Measurements from ENCODE around the gene RASL12.
A peak's percentile ranks its signal among the peaks of the same experiment; 100 is the strongest.

RASL12 gene

DNA sequence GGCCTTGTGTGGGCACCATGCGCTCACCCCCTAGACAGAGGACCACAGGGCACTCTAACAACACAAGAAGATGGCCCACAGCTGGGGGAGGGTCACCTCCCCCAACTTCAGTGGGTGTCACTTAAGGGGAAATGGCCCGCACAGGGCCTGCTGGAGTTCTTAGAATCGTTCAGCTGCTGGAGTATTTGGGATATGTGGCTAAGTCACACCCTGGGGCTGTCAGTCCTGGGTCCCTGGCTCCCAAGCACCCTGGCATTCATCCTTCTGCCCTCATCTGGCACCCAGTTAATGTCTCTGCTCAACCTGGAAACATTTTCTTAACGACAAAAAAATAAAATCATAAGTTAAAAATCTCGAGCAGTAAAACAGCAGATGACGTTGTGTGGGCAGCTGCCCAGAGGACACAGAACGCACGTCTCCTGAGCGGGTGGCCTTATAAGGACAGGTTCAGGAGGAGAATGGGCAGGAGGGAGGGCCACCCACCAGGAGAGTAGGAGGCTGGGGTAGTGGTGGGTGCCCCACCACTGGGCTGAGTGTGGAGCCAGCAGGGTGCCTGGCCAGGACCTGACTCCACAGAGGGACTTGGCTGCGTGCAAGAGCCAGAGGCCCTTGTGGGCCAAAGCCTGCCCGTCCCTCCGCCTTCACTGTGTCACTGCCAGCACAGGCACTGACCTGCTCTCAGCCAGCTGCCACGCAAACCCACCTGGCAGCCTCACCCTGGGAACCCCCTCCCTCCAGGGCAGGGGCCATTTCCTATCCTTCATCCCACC is 20.3 kb upstream of the RASL12 start:
- Histone ChIP-seq H3K36me3 (ENCODE audit: insufficient read depth, low read length) (no peaks in the 10 kb centered on the region), H3K4me3 (ENCODE audit: low read length, poor library complexity, severe bottlenecking) (no peak overlapping the region), H3K79me2 (ENCODE audit: insufficient read depth, low read length) (no peaks in the 10 kb centered on the region), H3K9me3 (ENCODE audit: insufficient read depth, low read depth, low read length) (no peaks in the 10 kb centered on the region), H3K4me1 (ENCODE audit: insufficient read depth, low read length, poor library complexity, severe bottlenecking) (peaks cover 1% of the 10 kb centered on the region), H3K9me2 (replicated peaks; ENCODE audit: low read depth, low read length) (no peaks in the 10 kb centered on the region), H3K4me2 (ENCODE audit: low read depth, low read length, poor library complexity, severe bottlenecking) (no peak overlapping the region), H4K20me1 (ENCODE audit: insufficient read depth, low read length, poor library complexity, severe bottlenecking) (no peaks in the 10 kb centered on the region), H3K27me3 (ENCODE audit: insufficient read depth, low read length, poor library complexity, severe bottlenecking) (no peaks in the 10 kb centered on the region), H2AFZ (ENCODE audit: low read length) (no peak overlapping the region), H3F3A (ENCODE audit: low read depth) (no peaks in the 10 kb centered on the region), H3K9ac (ENCODE audit: low read depth, low read length, poor library complexity, severe bottlenecking) (no peak overlapping the region)
- TF ChIP-seq EZH2phosphoT487 (IDR thresholded peaks at IDR 0.05; ENCODE audit: borderline replicate concordance): no peak
- TF ChIP-seq, protein P1, sequence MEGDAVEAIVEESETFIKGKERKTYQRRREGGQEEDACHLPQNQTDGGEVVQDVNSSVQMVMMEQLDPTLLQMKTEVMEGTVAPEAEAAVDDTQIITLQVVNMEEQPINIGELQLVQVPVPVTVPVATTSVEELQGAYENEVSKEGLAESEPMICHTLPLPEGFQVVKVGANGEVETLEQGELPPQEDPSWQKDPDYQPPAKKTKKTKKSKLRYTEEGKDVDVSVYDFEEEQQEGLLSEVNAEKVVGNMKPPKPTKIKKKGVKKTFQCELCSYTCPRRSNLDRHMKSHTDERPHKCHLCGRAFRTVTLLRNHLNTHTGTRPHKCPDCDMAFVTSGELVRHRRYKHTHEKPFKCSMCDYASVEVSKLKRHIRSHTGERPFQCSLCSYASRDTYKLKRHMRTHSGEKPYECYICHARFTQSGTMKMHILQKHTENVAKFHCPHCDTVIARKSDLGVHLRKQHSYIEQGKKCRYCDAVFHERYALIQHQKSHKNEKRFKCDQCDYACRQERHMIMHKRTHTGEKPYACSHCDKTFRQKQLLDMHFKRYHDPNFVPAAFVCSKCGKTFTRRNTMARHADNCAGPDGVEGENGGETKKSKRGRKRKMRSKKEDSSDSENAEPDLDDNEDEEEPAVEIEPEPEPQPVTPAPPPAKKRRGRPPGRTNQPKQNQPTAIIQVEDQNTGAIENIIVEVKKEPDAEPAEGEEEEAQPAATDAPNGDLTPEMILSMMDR (conservative IDR thresholded peaks at IDR 0.05; ENCODE audit: low read length): no peak

- H3K4me2 ChIP-seq (ENCODE audit: low read depth, low read length, poor library complexity, severe bottlenecking): no peak overlapping the region
Measured at GRCh38 chr15:65087411-65087810, 19.6 kb upstream of the RASL12 start.

GRCh38 chr15:65086680-65087111 is 18.9 kb upstream of the RASL12 start:
- no peak overlapping the region for H3K4me2 ChIP-seq (ENCODE audit: low read depth, low read length, poor library complexity, severe bottlenecking)
- TF ChIP-seq, protein P1 (conservative IDR thresholded peaks at IDR 0.05; ENCODE audit: low read length): peak; percentile 47
- no peak for TF ChIP-seq EZH2phosphoT487 (IDR thresholded peaks at IDR 0.05; ENCODE audit: borderline replicate concordance)
- H3F3A ChIP-seq (ENCODE audit: low read depth): no peaks in the 10 kb centered on the region
- no peaks in the 10 kb centered on the region for H3K9me2 ChIP-seq (replicated peaks; ENCODE audit: low read depth, low read length)
- H3K9me3 ChIP-seq (ENCODE audit: insufficient read depth, low read depth, low read length): no peaks in the 10 kb centered on the region
- no peaks in the 10 kb centered on the region for H3K36me3 ChIP-seq (ENCODE audit: insufficient read depth, low read length)
- no peaks in the 10 kb centered on the region for H3K27me3 ChIP-seq (ENCODE audit: insufficient read depth, low read length, poor library complexity, severe bottlenecking)
- no peak overlapping the region for H3K4me3 ChIP-seq (ENCODE audit: low read length, poor library complexity, severe bottlenecking)
- H3K4me1 ChIP-seq (ENCODE audit: insufficient read depth, low read length, poor library complexity, severe bottlenecking): peaks cover 15% of the 10 kb centered on the region
- H4K20me1 ChIP-seq (ENCODE audit: insufficient read depth, low read length, poor library complexity, severe bottlenecking): no peaks in the 10 kb centered on the region
- H3K79me2 ChIP-seq (ENCODE audit: insufficient read depth, low read length): no peaks in the 10 kb centered on the region
- H3K9ac ChIP-seq (ENCODE audit: low read depth, low read length, poor library complexity, severe bottlenecking): no peak overlapping the region
- no peak overlapping the region for H2AFZ ChIP-seq (ENCODE audit: low read length)

More at GRCh38 chr15:65087411-65087810, 19.6 kb upstream of the RASL12 start:
- H4K20me1 ChIP-seq (ENCODE audit: insufficient read depth, low read length, poor library complexity, severe bottlenecking): no peaks in the 10 kb centered on the region
- H3K9me3 ChIP-seq (ENCODE audit: insufficient read depth, low read depth, low read length): no peaks in the 10 kb centered on the region
- no peaks in the 10 kb centered on the region for H3F3A ChIP-seq (ENCODE audit: low read depth)
- no peaks in the 10 kb centered on the region for H3K79me2 ChIP-seq (ENCODE audit: insufficient read depth, low read length)
- peaks cover 8% of the 10 kb centered on the region for H3K4me1 ChIP-seq (ENCODE audit: insufficient read depth, low read length, poor library complexity, severe bottlenecking)
- no peak for TF ChIP-seq EZH2phosphoT487 (IDR thresholded peaks at IDR 0.05; ENCODE audit: borderline replicate concordance)
- TF ChIP-seq, protein P1 (conservative IDR thresholded peaks at IDR 0.05; ENCODE audit: low read length): no peak
- H3K36me3 ChIP-seq (ENCODE audit: insufficient read depth, low read length): no peaks in the 10 kb centered on the region
- no peaks in the 10 kb centered on the region for H3K9me2 ChIP-seq (replicated peaks; ENCODE audit: low read depth, low read length)
- no peaks in the 10 kb centered on the region for H3K27me3 ChIP-seq (ENCODE audit: insufficient read depth, low read length, poor library complexity, severe bottlenecking)
- H2AFZ ChIP-seq (ENCODE audit: low read length): no peak overlapping the region
- no peak overlapping the region for H3K4me3 ChIP-seq (ENCODE audit: low read length, poor library complexity, severe bottlenecking)
- H3K9ac ChIP-seq (ENCODE audit: low read depth, low read length, poor library complexity, severe bottlenecking): no peak overlapping the region

Data from Loucy (cell line).